H9 (cell line): ENCODE data around the gene CCDC110. TPM values are rescaled to one million over a fixed set of nuclear protein-coding genes. Genes with fewer than 3 reads are reported as not detected.

Source experiments
- DNase-seq: peaks from one replicate; pipeline ENCODE4 v3.0.0-alpha.2; 2017
- H2AFZ ChIP-seq: one replicate; pipeline ENCODE4 v1.6.1; 2013; ENCODE audit warnings: mild to moderate bottlenecking, low read length, control low read depth, moderate library complexity
- H2AK5ac ChIP-seq: 2 replicates; pipeline ENCODE4 v1.6.1; 2013; ENCODE audit warnings: low read length, control low read depth, mixed read lengths; ENCODE audit not compliant: insufficient read length
- H2BK120ac ChIP-seq: one replicate; pipeline ENCODE4 v1.6.1; 2013; ENCODE audit warnings: low read depth, mild to moderate bottlenecking, low read length, control low read depth, inconsistent platforms; ENCODE audit not compliant: poor library complexity, severe bottlenecking
- H2BK12ac ChIP-seq: 2 replicates; pipeline ENCODE4 v1.6.1; 2013; ENCODE audit warnings: low read length, control low read depth, mixed read lengths, low read depth; ENCODE audit not compliant: insufficient read length
- H2BK15ac ChIP-seq: 2 replicates; pipeline ENCODE4 v1.6.1; 2013; ENCODE audit warnings: low read depth, low read length, control low read depth
- H2BK20ac ChIP-seq: one replicate; pipeline ENCODE4 v1.6.1; 2013; ENCODE audit warnings: low read depth, mild to moderate bottlenecking, low read length, control low read depth, inconsistent platforms; ENCODE audit not compliant: poor library complexity, severe bottlenecking
- H2BK5ac ChIP-seq: 2 replicates; pipeline ENCODE4 v1.6.1; 2013; ENCODE audit warnings: low read length, control low read depth, mixed read lengths; ENCODE audit not compliant: insufficient read length
- H3K14ac ChIP-seq: 2 replicates; pipeline ENCODE4 v1.6.1; 2013; ENCODE audit warnings: low read length, control low read depth; ENCODE audit not compliant: insufficient read depth
- H3K18ac ChIP-seq: 2 replicates; pipeline ENCODE4 v1.6.1; 2013; ENCODE audit warnings: low read depth, mild to moderate bottlenecking, mixed read lengths, low read length, control low read depth; ENCODE audit not compliant: insufficient read length
- H3K23ac ChIP-seq: 2 replicates; pipeline ENCODE4 v1.6.1; 2013; ENCODE audit warnings: low read length, control low read depth, mixed read lengths, low read depth; ENCODE audit not compliant: insufficient read length
- H3K23me2 ChIP-seq: 2 replicates; pipeline ENCODE4 v1.6.1; 2013; ENCODE audit warnings: low read depth, mild to moderate bottlenecking, mixed read lengths, low read length, control low read depth; ENCODE audit not compliant: insufficient read length, poor library complexity, severe bottlenecking
- H3K27ac ChIP-seq: 2 replicates; pipeline ENCODE4 v1.5.1; 2013; ENCODE audit warnings: low read length, control low read depth, mixed read lengths, low read depth; ENCODE audit not compliant: insufficient read length
- H3K27me3 ChIP-seq: 2 replicates; pipeline ENCODE4 v1.6.1; 2013; ENCODE audit warnings: low read length, control low read depth, inconsistent platforms; ENCODE audit not compliant: insufficient read depth
- H3K4ac ChIP-seq: 2 replicates; pipeline ENCODE4 v1.6.1; 2013; ENCODE audit warnings: low read depth, mild to moderate bottlenecking, control low read depth, inconsistent platforms, low read length, moderate library complexity
- H3K4me1 ChIP-seq: 2 replicates; pipeline ENCODE4 v1.6.1; 2013; ENCODE audit warnings: low read length, control low read depth, inconsistent platforms; ENCODE audit not compliant: insufficient read depth
- H3K4me2 ChIP-seq: 2 replicates; pipeline ENCODE4 v1.6.1; 2013; ENCODE audit warnings: low read length, control low read depth, mixed read lengths; ENCODE audit not compliant: insufficient read length, insufficient read depth
- H3K56ac ChIP-seq: 2 replicates; pipeline ENCODE4 v1.6.1; 2013; ENCODE audit warnings: low read depth, mild to moderate bottlenecking, mixed read lengths, low read length, control low read depth; ENCODE audit not compliant: insufficient read length
- H3K79me1 ChIP-seq: 2 replicates; pipeline ENCODE4 v1.6.1; 2013; ENCODE audit warnings: low read depth, mild to moderate bottlenecking, moderate library complexity, low read length, control low read depth, inconsistent platforms; ENCODE audit not compliant: insufficient read depth, poor library complexity, severe bottlenecking
- H3K79me2 ChIP-seq: 2 replicates; pipeline ENCODE4 v1.6.1; 2013; ENCODE audit warnings: low read length, control low read depth, inconsistent platforms; ENCODE audit not compliant: insufficient read depth
- H3K9ac ChIP-seq: 2 replicates; pipeline ENCODE4 v1.6.1; 2013; ENCODE audit warnings: low read length, control low read depth, mixed read lengths; ENCODE audit not compliant: insufficient read length; ENCODE audit errors: extremely low read depth
- H3K9me3 ChIP-seq: one replicate; pipeline ENCODE4 v1.6.1; 2013; ENCODE audit warnings: low read depth, low read length, inconsistent platforms; ENCODE audit not compliant: control insufficient read depth
- H3T11ph ChIP-seq: one replicate; pipeline ENCODE4 v1.6.1; 2013; ENCODE audit warnings: mild to moderate bottlenecking, low read length, control low read depth, inconsistent platforms
- H4K20me1 ChIP-seq: one replicate; pipeline ENCODE4 v1.6.1; 2013; ENCODE audit not compliant: control insufficient read depth, insufficient read length, insufficient read depth
- H4K5ac ChIP-seq: 2 replicates; pipeline ENCODE4 v1.6.1; 2013; ENCODE audit warnings: low read depth, mild to moderate bottlenecking, mixed read lengths, low read length, control low read depth; ENCODE audit not compliant: insufficient read length
- H4K8ac ChIP-seq: replicated peaks from 2 replicates; pipeline ENCODE4 v1.6.1; 2013; ENCODE audit warnings: low read length, control low read depth, mixed read lengths, low read depth; ENCODE audit not compliant: insufficient read length
- H4K91ac ChIP-seq: 2 replicates; pipeline ENCODE4 v1.6.1; 2013; ENCODE audit warnings: low read depth, mild to moderate bottlenecking, moderate library complexity, mixed read lengths, low read length, control low read depth; ENCODE audit not compliant: insufficient read length
- H3K27ac Mint-ChIP-seq, 3 experiments: 2 replicates in 2 of 3; 3 replicates in 1 of 3; pipeline ENCODE4 v1.8.0; 2020 to 2021; ENCODE audit warnings: mixed read lengths in 3 of 3, mild to moderate bottlenecking in 1 of 3, moderate library complexity in 1 of 3
- H3K27me3 Mint-ChIP-seq: 2 replicates; pipeline ENCODE4 v1.8.0; 2021; ENCODE audit warnings: low read depth, mild to moderate bottlenecking, moderate library complexity, mixed read lengths
- H3K36me3 Mint-ChIP-seq, 3 experiments: 2 replicates in 2 of 3; 3 replicates in 1 of 3; pipeline ENCODE4 v1.8.0; 2020 to 2021; ENCODE audit warnings: low read depth in 3 of 3, mixed read lengths in 3 of 3; ENCODE audit not compliant: insufficient read depth in 1 of 3
- H3K4me1 Mint-ChIP-seq, 2 experiments: 2 replicates each; pipeline ENCODE4 v1.8.0; 2020; ENCODE audit warnings: mixed read lengths in 2 of 2
- H3K4me3 Mint-ChIP-seq, 2 experiments: 2 replicates in 1 of 2; 3 replicates in 1 of 2; pipeline ENCODE4 v1.8.0; 2020 to 2021; ENCODE audit warnings: mild to moderate bottlenecking in 2 of 2, mixed read lengths in 2 of 2, moderate library complexity in 1 of 2
- H3K9me3 Mint-ChIP-seq, 2 experiments: 2 replicates in 1 of 2; 3 replicates in 1 of 2; pipeline ENCODE4 v1.8.0; 2020; ENCODE audit warnings: mild to moderate bottlenecking in 2 of 2, mixed read lengths in 2 of 2, moderate library complexity in 1 of 2
- CTCF ChIP-seq: fragments of 200-600 bp; sonication (generic); conservative IDR thresholded peaks from 3 replicates; pipeline ENCODE4 v1.8.0; 2021; ENCODE audit warnings: antibody characterized with exemption, mild to moderate bottlenecking
- WGBS: extraction: QIAGEN DNeasy Blood & Tissue Kit; methylation state at CpG from one replicate; pipeline ENCODE4 v1.1.7; 2013; ENCODE audit warnings: missing lambda C conversion rate, low lambda C conversion rate, mixed read lengths; ENCODE audit not compliant: insufficient read length; ENCODE audit errors: extremely low coverage; 5-methylcytosine and 5-hydroxymethylcytosine counted together
- total RNA-seq: library from RNA; stranded (reverse); gene quantifications from 2 replicates; pipeline ENCODE4 v1.2.1, GENCODE V29; 2021

The CCDC110 gene
- total RNA-seq, 1 experiment from 2014 or later, result 2.3 TPM

- H3K4me1 ChIP-seq, result no peaks in the 10 kb centered on the region
Observed at GRCh38 chr4:185515248-185515647, 43.7 kb upstream of the CCDC110 start.

More at GRCh38 chr4:185515248-185515647, 43.7 kb upstream of the CCDC110 start:
- Mint-ChIP-seq H3K36me3 (peaks cover 0 to 9% (median 0%) of the 10 kb centered on the region in 3 experiments; a peak in 1 of 7 replicates), H3K4me3 (no peak overlapping the region), H3K9me3 (no peaks in the 10 kb centered on the region), H3K27me3 (no peaks in the 10 kb centered on the region), H3K4me1 (no peaks in the 10 kb centered on the region), H3K27ac (no peak overlapping the region)
- no peak overlapping the region for H3K14ac ChIP-seq
- no peak overlapping the region for H2BK120ac ChIP-seq
- no peak overlapping the region for H3K23ac ChIP-seq
- H2AFZ ChIP-seq, result no peak overlapping the region
- H3K4me2 ChIP-seq, result no peak overlapping the region
- H3K56ac ChIP-seq, result no peak overlapping the region
- H4K5ac ChIP-seq, result no peak overlapping the region
- H3K4ac ChIP-seq, result no peak overlapping the region
- no peak overlapping the region for H2BK5ac ChIP-seq
- no peaks in the 10 kb centered on the region for H3K27me3 ChIP-seq
- H3T11ph ChIP-seq, result no peak overlapping the region
- H4K20me1 ChIP-seq, result no peaks in the 10 kb centered on the region
- DNase-seq, result no peak
- no peak overlapping the region for H2AK5ac ChIP-seq
- no peak overlapping the region for H2BK20ac ChIP-seq
- H2BK12ac ChIP-seq, result no peak overlapping the region
- no peaks in the 10 kb centered on the region for H3K79me2 ChIP-seq
- H3K18ac ChIP-seq, result no peak overlapping the region
- no peak overlapping the region for H4K8ac ChIP-seq
- H3K79me1 ChIP-seq, result no peaks in the 10 kb centered on the region
- no peak overlapping the region for H3K27ac ChIP-seq
- no peaks in the 10 kb centered on the region for H3K23me2 ChIP-seq
- H2BK15ac ChIP-seq, result no peak overlapping the region
- no peak overlapping the region for H4K91ac ChIP-seq
- H3K9me3 ChIP-seq, result no peaks in the 10 kb centered on the region
- no peak for TF ChIP-seq CTCF
- H3K9ac ChIP-seq, result no peak overlapping the region
- no CpG with 5 or more reads among the region's 4 CpGs for WGBS
